Activated naive CD4-positive, alpha-beta T cell treated with anti-CD3 and anti-CD28 coated beads, Interleukin-2, amount 50 U/mL, for 72 hours (primary cell): Measurements from ENCODE around the gene FPR3. TPM values are rescaled to one million over a fixed set of nuclear protein-coding genes. Genes with fewer than 3 reads are reported as not detected.
A peak's percentile ranks its signal among the peaks of the same experiment; 100 is the strongest.

Experiments
- ATAC-seq, 2 donors: fragments of 150-1000 bp; cut with Tn5 transposase; 2 replicates each; pipeline ENCODE4 v1.10.0; 2021; ENCODE audit warnings: mild to moderate bottlenecking in 2 of 2, moderate library complexity in 2 of 2
- DNase-seq, 2 donors: peaks; one replicate each; pipeline ENCODE4 v3.0.0; 2021 to 2022; ENCODE audit warnings: low spot score in 2 of 2
- H3K27ac Mint-ChIP-seq, 2 donors: one replicate each; pipeline ENCODE4 v1.8.0; 2022; ENCODE audit warnings: mild to moderate bottlenecking in 2 of 2, mixed read lengths in 2 of 2
- H3K36me3 Mint-ChIP-seq, 2 donors: one replicate each; pipeline ENCODE4 v1.8.0; 2022; ENCODE audit warnings: mixed read lengths in 2 of 2
- H3K9me3 Mint-ChIP-seq, 2 donors: one replicate each; pipeline ENCODE4 v1.8.0; 2022; ENCODE audit warnings: mixed read lengths in 2 of 2
- total RNA-seq, 2 donors: library from RNA; stranded (reverse); gene quantifications; one replicate each; pipeline ENCODE4 v1.2.3, GENCODE V29; 2022

Gene FPR3
- total RNA-seq, 2 donors from 2014 or later: not detected

GRCh38 chr19:51777570-51778462 lies 17.1 kb upstream of the FPR3 start:
- no peak overlapping the region for H3K27ac Mint-ChIP-seq
- DNase-seq (peak in 1 of 2 donors; percentile 32), ATAC-seq (peak; percentile 67 to 73)
- H3K36me3 Mint-ChIP-seq: no peaks in the 10 kb centered on the region
- peaks cover 0 to 3% of the 10 kb centered on the region in 2 donors for H3K9me3 Mint-ChIP-seq

GRCh38 chr19:51779181-51779580 lies 15.8 kb upstream of the FPR3 start:
- Mint-ChIP-seq H3K36me3 (no peaks in the 10 kb centered on the region), H3K27ac (no peak overlapping the region), H3K9me3 (no peaks in the 10 kb centered on the region)
- no peak for ATAC-seq
- DNase-seq: no peak

- H3K27ac Mint-ChIP-seq: no peak overlapping the region
- DNase-seq: no peak
- no peaks in the 10 kb centered on the region for H3K36me3 Mint-ChIP-seq
- no peaks in the 10 kb centered on the region for H3K9me3 Mint-ChIP-seq
- ATAC-seq: no peak
These were observed 15.3 kb upstream of the FPR3 start for GRCh38 chr19:51779703-51780102.

GRCh38 chr19:51780270-51780669 lies 14.7 kb upstream of the FPR3 start:
- no peak for DNase-seq
- no peak for ATAC-seq
- Mint-ChIP-seq H3K36me3 (no peaks in the 10 kb centered on the region), H3K27ac (no peak overlapping the region), H3K9me3 (no peaks in the 10 kb centered on the region)

GRCh38 chr19:51781999-51782398 lies 13.0 kb upstream of the FPR3 start:
- no peaks in the 10 kb centered on the region for H3K36me3 Mint-ChIP-seq
- no peak overlapping the region for H3K27ac Mint-ChIP-seq
- peaks cover 0 to 6% of the 10 kb centered on the region in 2 donors for H3K9me3 Mint-ChIP-seq
- no peak for ATAC-seq
- DNase-seq: no peak

GRCh38 chr19:51783372-51783771 lies 11.6 kb upstream of the FPR3 start:
- peaks cover 0 to 12% of the 10 kb centered on the region in 2 donors for H3K9me3 Mint-ChIP-seq
- H3K27ac Mint-ChIP-seq: no peak overlapping the region
- H3K36me3 Mint-ChIP-seq: no peaks in the 10 kb centered on the region
- DNase-seq: no peak
- peak in 1 of 2 donors; percentile 35 for ATAC-seq

- Mint-ChIP-seq H3K27ac (no peak overlapping the region), H3K36me3 (no peaks in the 10 kb centered on the region), H3K9me3 (peaks cover 0 to 12% of the 10 kb centered on the region in 2 donors)
- DNase-seq: no peak
- ATAC-seq: no peak
These were observed 10.7 kb upstream of the FPR3 start for GRCh38 chr19:51784109-51784785.

- ATAC-seq (peak; percentile 91 to 97), DNase-seq (peak; percentile 48 to 86)
- H3K36me3 Mint-ChIP-seq: no peaks in the 10 kb centered on the region
- peaks cover 0 to 12% of the 10 kb centered on the region in 2 donors for H3K9me3 Mint-ChIP-seq
- no peak overlapping the region for H3K27ac Mint-ChIP-seq
These were observed 9.9 kb upstream of the FPR3 start for GRCh38 chr19:51784922-51785690.

- no peak for DNase-seq
- no peaks in the 10 kb centered on the region for H3K36me3 Mint-ChIP-seq
- no peak overlapping the region for H3K27ac Mint-ChIP-seq
- peaks cover 4 to 18% of the 10 kb centered on the region in 2 donors for H3K9me3 Mint-ChIP-seq
- ATAC-seq: no peak
These were observed 8.1 kb upstream of the FPR3 start for GRCh38 chr19:51786646-51787494.

GRCh38 chr19:51788029-51788428 lies 6.9 kb upstream of the FPR3 start:
- no peak for ATAC-seq
- Mint-ChIP-seq H3K36me3 (no peaks in the 10 kb centered on the region), H3K27ac (no peak overlapping the region), H3K9me3 (peaks cover 4 to 18% of the 10 kb centered on the region in 2 donors)
- DNase-seq: no peak

GRCh38 chr19:51789061-51789795 lies 5.7 kb upstream of the FPR3 start:
- Mint-ChIP-seq H3K36me3 (no peaks in the 10 kb centered on the region), H3K9me3 (peaks cover 4 to 18% of the 10 kb centered on the region in 2 donors), H3K27ac (no peak overlapping the region)
- no peak for ATAC-seq
- DNase-seq: no peak

GRCh38 chr19:51792932-51793331 lies 2.0 kb upstream of the FPR3 start:
- peaks cover 7 to 19% of the 10 kb centered on the region in 2 donors for H3K9me3 Mint-ChIP-seq
- no peaks in the 10 kb centered on the region for H3K36me3 Mint-ChIP-seq
- no peak overlapping the region for H3K27ac Mint-ChIP-seq
- no peak for DNase-seq
- no peak for ATAC-seq

GRCh38 chr19:51793994-51794393 lies 963 bp upstream of the FPR3 start:
- peaks cover 7 to 19% of the 10 kb centered on the region in 2 donors for H3K9me3 Mint-ChIP-seq

GRCh38 chr19:51796195-51796679 lies 1.3 kb downstream of the FPR3 start:
- Mint-ChIP-seq H3K9me3 (peaks cover 4 to 26% of the 10 kb centered on the region in 2 donors), H3K36me3 (peaks cover 9% of the 10 kb centered on the region in 2 donors), H3K27ac (no peak overlapping the region)
- DNase-seq (no peak), ATAC-seq (no peak)

More at GRCh38 chr19:51793994-51794393, 963 bp upstream of the FPR3 start:
- H3K27ac Mint-ChIP-seq: no peak overlapping the region
- DNase-seq (no peak), ATAC-seq (no peak)
- no peaks in the 10 kb centered on the region for H3K36me3 Mint-ChIP-seq

GRCh38 chr19:51797480-51797879 lies 2.5 kb downstream of the FPR3 start:
- no peak overlapping the region for H3K27ac Mint-ChIP-seq
- peaks cover 9% of the 10 kb centered on the region in 2 donors for H3K36me3 Mint-ChIP-seq

More at GRCh38 chr19:51797480-51797879, 2.5 kb downstream of the FPR3 start:
- ATAC-seq: no peak
- DNase-seq: no peak
- peaks cover 4 to 20% of the 10 kb centered on the region in 2 donors for H3K9me3 Mint-ChIP-seq
